ENCODE measurements around the gene LPCAT3. TPM values are rescaled to one million over a fixed set of nuclear protein-coding genes. Genes with fewer than 3 reads are reported as not detected.
A peak's percentile ranks its signal among the peaks of the same experiment; 100 is the strongest.
"Not testable (repeated sequence)": the region's sequence is repeated elsewhere in the genome, so short reads cannot be mapped to it uniquely, and the experiment has no call there.

Gene LPCAT3, protein sequence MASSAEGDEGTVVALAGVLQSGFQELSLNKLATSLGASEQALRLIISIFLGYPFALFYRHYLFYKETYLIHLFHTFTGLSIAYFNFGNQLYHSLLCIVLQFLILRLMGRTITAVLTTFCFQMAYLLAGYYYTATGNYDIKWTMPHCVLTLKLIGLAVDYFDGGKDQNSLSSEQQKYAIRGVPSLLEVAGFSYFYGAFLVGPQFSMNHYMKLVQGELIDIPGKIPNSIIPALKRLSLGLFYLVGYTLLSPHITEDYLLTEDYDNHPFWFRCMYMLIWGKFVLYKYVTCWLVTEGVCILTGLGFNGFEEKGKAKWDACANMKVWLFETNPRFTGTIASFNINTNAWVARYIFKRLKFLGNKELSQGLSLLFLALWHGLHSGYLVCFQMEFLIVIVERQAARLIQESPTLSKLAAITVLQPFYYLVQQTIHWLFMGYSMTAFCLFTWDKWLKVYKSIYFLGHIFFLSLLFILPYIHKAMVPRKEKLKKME
- 12.9 and 15.6 TPM in 2 replicates for total RNA-seq (2014; rRNA removed; shearing (Covaris generic))
- 28.7 and 35.3 TPM in 2 replicates for polyA plus RNA-seq (2015; cell fraction: cytosol; rRNA removed)
- polyA plus RNA-seq (2015; cell fraction: nucleus; rRNA removed): 22.5 and 45.3 TPM in 2 replicates

DNA sequence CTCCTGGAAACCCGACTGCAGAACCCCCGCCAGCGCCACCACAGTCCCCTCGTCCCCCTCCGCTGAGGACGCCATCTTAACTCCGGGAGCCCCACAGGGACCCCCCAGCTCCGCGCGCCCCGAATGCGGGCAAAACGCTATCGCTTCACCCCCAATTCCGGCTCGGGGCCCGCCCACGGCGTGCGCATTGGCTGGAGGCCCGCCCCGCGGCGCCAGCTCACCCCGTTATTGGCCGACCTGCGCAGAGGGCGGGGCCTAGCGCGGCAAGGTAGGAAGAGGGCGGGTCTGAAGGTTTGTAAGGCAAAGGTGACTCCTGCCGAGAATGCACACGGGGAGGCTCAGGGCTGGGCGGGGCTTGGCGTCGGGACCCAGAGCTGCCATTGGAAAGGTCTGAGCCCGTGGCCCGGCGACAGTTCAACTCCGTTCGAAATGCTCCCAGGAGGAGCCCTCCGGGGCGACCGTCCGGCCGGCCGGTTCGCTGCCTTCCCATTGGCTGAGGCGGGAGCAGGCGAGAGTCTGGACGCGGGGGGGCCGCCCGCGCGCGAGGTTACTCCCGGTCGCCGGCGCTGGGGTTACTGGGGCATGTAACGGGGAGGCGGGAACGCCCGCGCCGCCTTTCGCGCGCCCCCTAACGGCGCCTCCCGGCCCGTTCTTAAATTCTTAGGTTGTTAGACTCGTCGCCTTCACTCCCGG is at the start of gene LPCAT3:
Gene LPCAT3, minus strand, starts transcription at position 127 of the 693 bp plus-strand sequence. Its CDS starts 52 bp downstream, at position 75.
- peak; percentile 93 for DNase-seq (ENCODE audit: low read depth, low spot score)
- in situ Hi-C loops (cut with HindIII; ENCODE audit: low pct_unique_long_range_greater_than_20kb, low sequenced_read_pairs): no loop called here

DNA sequence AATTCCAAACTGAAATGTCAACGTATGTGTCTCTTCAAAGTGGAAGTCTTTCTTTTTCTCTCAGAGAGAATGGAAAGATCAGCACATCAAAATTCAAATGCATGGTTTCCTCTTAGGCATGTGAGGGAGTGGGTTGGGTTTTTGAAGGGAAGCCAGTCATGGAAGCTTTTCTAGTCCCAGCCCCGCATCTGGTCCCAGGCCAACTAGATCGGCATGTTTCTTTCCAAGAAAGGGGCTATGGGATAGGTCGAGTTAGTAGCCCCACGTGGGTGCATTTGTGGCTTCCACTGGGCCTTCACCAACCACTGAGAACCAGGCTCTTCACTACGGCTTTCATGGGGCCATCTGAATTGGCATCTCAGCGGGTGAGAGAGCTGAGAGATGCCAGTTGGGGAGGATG is 48.8 kb upstream of the LPCAT3 start:
- in situ Hi-C loops (cut with HindIII; ENCODE audit: low pct_unique_long_range_greater_than_20kb, low sequenced_read_pairs): no loop called here

DNA sequence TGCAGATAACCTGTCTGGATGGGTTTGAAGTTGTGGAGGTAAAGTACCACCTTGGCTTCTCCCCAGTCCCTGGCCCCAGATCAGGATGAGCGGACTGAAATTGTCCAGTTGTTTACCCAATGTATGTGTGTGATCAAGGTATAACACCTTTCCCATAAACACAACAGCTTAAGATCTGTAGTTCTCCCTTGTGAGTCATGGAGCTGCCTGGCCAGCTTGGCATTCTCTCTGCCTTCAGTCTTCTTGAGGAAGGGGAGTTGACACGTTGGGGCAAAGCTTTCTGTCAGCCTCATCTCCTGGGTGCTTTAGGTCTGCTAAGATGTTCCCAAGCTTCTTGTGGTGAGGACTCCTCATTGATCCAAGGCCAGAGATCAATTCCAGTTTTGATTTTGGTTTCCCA is 48.3 kb upstream of the LPCAT3 start:
- in situ Hi-C loops (cut with HindIII; ENCODE audit: low pct_unique_long_range_greater_than_20kb, low sequenced_read_pairs): no loop called here
- no peak for DNase-seq (ENCODE audit: low read depth, low spot score)

More for the DNA sequence above, 48.8 kb upstream of the LPCAT3 start:
- DNase-seq (ENCODE audit: low read depth, low spot score): no peak

DNA sequence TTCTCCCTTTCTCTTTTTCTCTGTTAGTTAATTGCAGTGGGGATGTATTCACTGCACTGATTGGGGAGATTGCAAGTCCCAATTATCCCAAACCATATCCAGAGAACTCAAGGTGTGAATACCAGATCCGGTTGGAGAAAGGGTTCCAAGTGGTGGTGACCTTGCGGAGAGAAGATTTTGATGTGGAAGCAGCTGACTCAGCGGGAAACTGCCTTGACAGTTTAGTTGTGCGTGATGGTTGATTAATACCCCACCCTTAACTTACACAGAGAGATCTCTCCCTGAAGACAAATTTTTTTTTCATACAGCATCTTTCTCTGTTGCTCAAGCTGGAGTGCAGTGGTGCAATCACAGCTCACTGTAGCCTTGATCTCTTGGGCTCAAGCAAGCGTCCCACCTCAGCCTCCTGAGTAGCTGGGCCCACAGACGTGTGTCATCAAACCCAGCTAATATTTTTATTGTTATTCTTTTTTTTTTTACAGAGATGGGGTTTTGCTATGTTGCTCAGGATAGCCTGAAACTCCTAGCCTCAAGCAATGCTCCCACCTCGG is 46.9 kb upstream of the LPCAT3 start:
- no peak for DNase-seq (ENCODE audit: low read depth, low spot score)
- in situ Hi-C loops (cut with HindIII; ENCODE audit: low pct_unique_long_range_greater_than_20kb, low sequenced_read_pairs): no loop called here

DNA sequence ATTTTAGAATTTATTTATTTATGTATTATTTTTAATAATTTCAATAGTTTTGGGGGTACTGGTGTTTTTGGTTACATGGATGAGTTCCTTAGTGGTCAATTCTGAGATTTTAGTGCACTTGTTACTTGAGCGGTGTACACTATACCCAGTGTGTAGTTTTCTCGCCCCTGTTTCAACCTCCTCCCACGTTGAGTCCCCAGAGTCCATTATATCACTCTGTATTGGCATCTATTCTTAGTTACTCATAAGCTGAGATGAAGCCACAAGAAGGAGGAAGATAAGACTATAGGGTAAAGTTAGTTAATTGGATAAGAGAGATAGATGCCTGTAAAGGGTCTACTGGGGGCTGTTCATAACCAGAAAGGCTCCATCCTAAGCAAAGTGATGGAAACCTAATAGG is 46.2 kb upstream of the LPCAT3 start:
- no peak for DNase-seq (ENCODE audit: low read depth, low spot score)
- in situ Hi-C loops (cut with HindIII; ENCODE audit: low pct_unique_long_range_greater_than_20kb, low sequenced_read_pairs): no loop called here

DNA sequence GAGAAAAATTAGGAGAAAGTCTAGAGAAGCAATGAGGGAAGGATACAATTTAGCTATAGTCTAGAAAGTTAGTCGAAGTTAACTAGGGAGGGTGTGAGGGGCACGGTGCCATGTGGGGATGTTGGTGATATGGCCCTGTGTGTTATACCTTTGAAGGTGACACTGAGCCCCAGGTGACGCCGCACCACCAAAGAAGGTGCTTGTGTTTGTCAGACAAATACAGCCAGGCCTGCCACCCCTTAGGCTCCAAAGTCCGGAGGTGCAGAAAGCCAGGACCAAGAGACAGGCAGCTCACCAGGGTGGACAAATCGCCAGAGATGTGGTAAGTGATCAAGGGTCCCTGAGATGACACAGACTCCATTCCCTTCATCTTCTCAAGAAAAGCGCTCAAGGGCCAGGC is 43.3 kb upstream of the LPCAT3 start:
- in situ Hi-C loops (cut with HindIII; ENCODE audit: low pct_unique_long_range_greater_than_20kb, low sequenced_read_pairs): no loop called here
- DNase-seq (ENCODE audit: low read depth, low spot score): no peak

DNA sequence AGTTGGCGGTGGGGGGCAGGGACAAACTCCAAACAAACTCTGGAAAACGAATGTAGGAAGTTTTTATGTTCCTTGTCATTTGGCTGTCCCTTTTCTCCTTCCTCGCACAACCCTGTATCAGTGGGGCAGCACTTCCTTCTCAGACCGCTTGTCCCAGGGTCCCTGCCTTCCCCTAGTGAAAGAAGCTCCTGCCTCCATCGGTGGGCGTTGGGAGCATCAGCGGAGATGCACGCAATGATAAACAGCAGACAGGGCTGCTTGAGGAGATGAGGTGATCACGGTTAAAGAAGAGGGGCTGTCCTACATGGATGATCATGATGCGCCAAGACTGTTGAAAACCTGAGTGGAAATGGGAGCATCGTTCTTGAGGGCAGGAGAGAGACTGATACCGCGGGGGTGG is 42.9 kb upstream of the LPCAT3 start:
- DNase-seq (ENCODE audit: low read depth, low spot score): no peak
- in situ Hi-C loops (cut with HindIII; ENCODE audit: low pct_unique_long_range_greater_than_20kb, low sequenced_read_pairs): no loop called here

DNA sequence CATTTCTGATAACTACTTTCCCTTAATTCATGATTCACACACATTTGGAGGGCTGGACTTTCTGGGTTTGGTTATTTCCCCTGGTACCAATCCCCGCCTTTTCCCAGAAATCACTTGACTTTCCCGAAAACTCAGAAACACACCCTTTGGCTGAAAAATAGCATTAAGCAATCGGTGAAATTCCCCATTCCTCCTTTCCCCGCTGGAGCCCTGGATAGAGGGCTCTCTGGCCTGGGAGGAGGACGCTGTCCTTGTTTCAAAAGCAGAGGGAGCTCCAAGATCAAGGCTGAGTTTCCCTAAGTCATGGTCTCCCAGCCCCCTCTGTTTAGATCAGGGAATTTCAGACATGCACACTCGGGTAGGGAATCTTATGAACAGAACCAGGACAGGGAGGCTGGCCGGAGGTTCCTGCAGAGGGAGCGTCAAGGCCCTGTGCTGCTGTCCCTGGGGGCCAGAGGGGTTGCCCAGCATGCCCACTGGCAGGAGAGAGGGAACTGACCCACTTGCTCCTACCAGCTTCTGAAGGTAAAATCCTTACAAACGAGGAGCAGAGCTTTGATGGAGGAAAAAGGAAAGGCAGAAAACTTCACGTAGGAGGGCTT is 42.2 kb upstream of the LPCAT3 start, which contains the start of gene C1S:
Gene C1S, plus strand, starts transcription at position 366 of the 602 bp plus-strand sequence. CDS start 1,195 bp downstream, outside the sequence.
- in situ Hi-C loops (cut with HindIII; ENCODE audit: low pct_unique_long_range_greater_than_20kb, low sequenced_read_pairs): no loop called here
- peak; percentile 91 for DNase-seq (ENCODE audit: low read depth, low spot score)

DNA sequence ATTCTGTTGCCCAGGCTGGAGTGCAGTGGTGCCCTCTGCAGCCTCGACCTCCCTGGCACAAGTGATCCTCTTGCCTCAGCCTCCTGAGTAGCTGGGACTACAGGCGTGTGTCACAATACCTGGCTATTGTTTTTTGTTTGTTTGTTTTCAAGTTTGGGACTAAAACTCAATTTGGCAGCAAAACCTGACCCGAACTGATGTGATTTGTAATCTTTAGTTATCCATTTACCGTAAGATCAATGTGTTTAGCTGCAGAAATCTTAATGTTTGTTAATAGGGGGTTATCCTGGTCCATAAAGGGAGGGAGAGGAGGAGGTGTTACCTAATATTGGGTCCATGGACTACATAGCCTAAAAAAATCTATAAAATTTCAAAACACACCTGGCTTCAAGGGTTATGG is 41.5 kb upstream of the LPCAT3 start:
- in situ Hi-C loops (cut with HindIII; ENCODE audit: low pct_unique_long_range_greater_than_20kb, low sequenced_read_pairs): no loop called here
- DNase-seq (ENCODE audit: low read depth, low spot score): no peak

DNA sequence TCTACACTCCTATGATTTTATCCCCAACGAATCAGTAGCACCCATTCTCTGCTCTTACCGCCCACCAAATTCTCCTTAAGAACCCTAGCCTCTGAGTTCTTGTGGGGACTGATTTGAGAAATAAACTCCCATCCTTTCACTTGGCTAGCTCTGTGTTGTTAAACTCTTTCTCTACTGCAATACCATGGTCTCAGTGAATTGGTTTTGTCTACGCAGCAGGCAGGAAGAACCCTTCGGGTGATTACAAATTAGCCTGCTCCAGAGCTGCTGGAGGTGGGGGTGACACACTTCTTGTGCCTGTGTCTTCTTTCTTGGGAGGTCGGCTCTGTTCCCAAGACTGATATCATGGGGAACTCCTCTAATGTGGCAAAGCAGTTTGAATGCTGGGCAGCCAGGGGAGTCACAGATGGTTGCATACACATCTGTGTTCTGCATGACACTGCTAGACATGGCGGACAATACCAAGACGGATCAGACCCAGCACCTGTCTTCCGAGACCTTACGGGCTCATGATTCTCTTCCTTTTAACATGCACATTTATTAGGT is 40.6 kb upstream of the LPCAT3 start:
- in situ Hi-C loops (cut with HindIII; ENCODE audit: low pct_unique_long_range_greater_than_20kb, low sequenced_read_pairs): no loop called here
- no peak for DNase-seq (ENCODE audit: low read depth, low spot score)

DNA sequence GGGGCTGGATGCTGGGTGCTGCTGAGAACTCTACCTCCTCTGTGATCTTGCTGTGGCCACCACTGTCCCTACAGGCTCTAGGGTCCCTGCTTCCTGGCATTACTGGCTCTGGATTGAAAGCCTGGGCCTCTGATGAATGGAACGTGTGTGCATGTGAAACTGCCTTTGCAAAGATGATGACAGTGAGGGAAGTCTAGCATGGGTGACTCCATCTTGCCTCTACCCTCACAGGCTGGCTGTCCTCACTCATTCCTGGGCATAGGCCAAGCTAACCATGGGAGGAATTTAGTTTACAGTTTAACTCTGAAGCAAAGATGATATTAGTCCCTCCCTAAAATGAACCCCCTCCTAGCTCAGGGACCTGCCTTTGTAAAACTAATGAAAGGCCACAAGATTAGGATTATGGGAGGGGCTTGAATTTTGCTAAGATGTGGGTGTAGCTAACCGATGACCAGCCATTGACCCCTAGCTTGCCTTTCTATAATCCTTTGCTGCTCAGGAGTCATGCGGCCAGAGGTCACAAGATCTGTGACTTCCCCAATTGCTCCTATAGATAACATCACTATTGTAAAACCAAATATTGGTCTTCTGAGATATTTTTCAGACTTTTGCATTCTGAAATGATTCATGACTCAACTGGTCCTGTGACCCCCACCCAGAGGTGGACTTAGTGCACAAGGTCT is 40.0 kb upstream of the LPCAT3 start:
- in situ Hi-C loops (cut with HindIII; ENCODE audit: low pct_unique_long_range_greater_than_20kb, low sequenced_read_pairs): no loop called here
- DNase-seq (ENCODE audit: low read depth, low spot score): no peak

DNA sequence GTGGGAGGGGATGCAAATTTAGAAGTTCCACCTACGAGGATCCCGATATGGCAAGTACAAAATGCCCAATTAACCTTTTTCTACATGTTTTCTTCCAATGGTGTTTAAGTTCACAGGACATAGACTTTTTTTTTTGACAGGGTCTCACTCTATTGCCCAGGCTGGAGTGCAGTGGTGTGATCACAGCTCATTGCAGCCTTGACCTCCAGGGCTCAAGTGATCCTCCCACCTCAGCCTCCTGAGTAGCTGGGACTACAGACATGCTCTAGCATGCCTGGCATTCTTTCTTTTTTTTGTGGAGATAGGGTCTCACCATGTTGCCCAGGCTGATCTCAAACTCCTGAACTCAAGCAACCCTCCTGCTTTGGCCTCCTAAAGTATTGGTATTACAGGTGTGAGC is 37.5 kb upstream of the LPCAT3 start:
- in situ Hi-C loops (cut with HindIII; ENCODE audit: low pct_unique_long_range_greater_than_20kb, low sequenced_read_pairs); DNase-seq (ENCODE audit: low read depth, low spot score): not testable (repeated sequence)

DNA sequence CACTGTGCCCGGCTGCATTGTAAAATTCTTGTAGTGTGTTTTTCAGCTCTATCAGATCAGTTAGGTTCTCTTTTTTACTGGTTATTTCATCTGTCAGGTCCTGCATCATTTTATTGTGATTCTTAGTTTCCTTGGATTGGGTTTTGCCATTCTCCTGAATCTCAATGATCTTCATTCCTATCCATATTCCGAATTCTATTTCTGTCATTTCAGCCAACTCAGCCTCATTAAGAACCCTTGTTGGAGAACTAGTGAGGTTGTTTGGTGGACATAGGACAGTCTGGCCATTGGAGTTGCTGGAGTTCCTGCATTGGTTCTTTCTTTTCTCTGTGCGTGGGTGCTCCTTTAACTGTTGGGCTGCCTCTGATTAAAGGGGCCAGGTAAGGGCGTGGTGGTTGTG is 36.6 kb upstream of the LPCAT3 start:
- in situ Hi-C loops (cut with HindIII; ENCODE audit: low pct_unique_long_range_greater_than_20kb, low sequenced_read_pairs): no loop called here
- no peak for DNase-seq (ENCODE audit: low read depth, low spot score)

DNA sequence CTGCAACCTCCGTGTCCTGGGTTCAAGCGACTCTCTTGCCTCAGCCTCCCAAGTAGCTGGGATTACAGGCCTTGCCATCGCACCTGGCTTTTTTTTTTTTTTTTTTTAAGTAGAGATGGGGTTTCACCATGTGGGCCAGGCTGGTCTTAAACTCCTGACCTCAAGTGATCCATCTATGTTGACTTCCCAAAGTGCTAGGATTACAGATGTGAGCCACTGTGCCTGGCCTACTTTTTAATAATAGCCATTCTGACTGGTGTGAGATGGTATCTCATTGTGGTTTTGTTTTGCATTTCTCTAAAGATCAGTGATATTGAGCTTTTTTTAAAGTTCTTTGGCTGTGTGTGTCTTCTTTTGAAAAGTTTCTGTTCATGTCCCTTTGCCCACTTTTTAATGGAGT is 31.7 kb upstream of the LPCAT3 start:
- in situ Hi-C loops (cut with HindIII; ENCODE audit: low pct_unique_long_range_greater_than_20kb, low sequenced_read_pairs); DNase-seq (ENCODE audit: low read depth, low spot score): not testable (repeated sequence)

DNA sequence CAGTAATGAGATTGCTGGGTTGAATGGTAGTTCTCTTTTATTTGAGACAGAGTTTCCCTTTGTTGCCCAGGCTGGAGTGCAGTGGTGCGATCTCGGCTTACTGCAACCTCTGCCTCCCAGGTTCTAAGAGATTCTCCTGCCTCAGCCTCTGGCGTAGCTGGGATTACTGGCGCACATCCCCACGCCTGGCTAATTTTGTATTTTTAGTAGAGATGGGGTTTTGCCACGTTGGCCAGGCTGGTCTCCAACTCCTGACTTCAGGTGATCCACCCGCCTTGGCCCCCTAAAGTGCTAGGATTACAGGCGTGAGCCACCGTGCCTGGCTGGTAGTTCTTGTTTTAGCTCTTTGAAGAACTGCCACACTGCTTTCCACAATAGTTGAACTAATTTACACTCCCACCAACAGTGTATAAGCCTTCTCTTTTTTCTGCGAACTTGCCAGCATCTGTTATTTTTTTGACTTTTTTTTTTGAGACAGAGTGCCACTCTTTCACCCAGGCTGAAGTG is 31.2 kb upstream of the LPCAT3 start:
- in situ Hi-C loops (cut with HindIII; ENCODE audit: low pct_unique_long_range_greater_than_20kb, low sequenced_read_pairs); DNase-seq (ENCODE audit: low read depth, low spot score): not testable (repeated sequence)

DNA sequence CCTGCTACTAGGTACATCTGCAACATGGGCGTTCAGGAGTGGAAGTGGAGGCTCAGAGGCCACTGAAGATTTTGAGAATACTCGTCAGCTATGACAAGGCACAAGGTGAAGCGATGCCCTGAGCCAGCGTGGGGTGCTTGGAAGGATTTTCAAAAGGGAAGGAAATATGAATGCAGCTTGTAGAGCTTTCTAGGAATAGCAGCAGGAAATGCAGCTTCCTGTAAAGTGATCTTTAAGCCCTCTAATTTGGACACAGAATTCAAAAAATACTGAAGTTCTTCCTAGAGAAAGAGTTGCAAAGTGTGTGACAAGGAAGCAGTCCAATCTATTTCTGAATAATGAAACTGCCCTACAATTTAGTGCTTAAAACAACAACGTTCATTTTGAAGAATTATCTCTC is 29.0 kb upstream of the LPCAT3 start:
- in situ Hi-C loops (cut with HindIII; ENCODE audit: low pct_unique_long_range_greater_than_20kb, low sequenced_read_pairs): no loop called here
- DNase-seq (ENCODE audit: low read depth, low spot score): no peak
